GM13977 (cell line): ENCODE data around the gene CXCR5.

Source experiments
- DNase-seq: peaks from one replicate; pipeline ENCODE4 v3.0.0; 2012; ENCODE audit warnings: low spot score
- in situ Hi-C: fragments of 300-500 bp; cut with MboI; formaldehyde crosslinking; loops from one replicate; pipeline ENCODE4 v1.12.0; 2022; ENCODE audit warnings: low sequenced_read_pairs, low pct_unique_long_range_greater_than_20kb, mixed read lengths, inconsistent platforms; ENCODE audit not compliant: unreplicated experiment
- TF ChIP-seq, protein P1 (sequence below): IDR thresholded peaks from 2 replicates; pipeline ENCODE4 v1.5.1; 2012; ENCODE audit warnings: mild to moderate bottlenecking, control low read depth; ENCODE audit not compliant: insufficient read depth; ENCODE audit errors: extremely low read depth, missing control alignments

CXCR5 gene

GRCh38 chr11:118907051-118908042 lies 23.7 kb downstream of the CXCR5 start:
- TF ChIP-seq, protein P1, sequence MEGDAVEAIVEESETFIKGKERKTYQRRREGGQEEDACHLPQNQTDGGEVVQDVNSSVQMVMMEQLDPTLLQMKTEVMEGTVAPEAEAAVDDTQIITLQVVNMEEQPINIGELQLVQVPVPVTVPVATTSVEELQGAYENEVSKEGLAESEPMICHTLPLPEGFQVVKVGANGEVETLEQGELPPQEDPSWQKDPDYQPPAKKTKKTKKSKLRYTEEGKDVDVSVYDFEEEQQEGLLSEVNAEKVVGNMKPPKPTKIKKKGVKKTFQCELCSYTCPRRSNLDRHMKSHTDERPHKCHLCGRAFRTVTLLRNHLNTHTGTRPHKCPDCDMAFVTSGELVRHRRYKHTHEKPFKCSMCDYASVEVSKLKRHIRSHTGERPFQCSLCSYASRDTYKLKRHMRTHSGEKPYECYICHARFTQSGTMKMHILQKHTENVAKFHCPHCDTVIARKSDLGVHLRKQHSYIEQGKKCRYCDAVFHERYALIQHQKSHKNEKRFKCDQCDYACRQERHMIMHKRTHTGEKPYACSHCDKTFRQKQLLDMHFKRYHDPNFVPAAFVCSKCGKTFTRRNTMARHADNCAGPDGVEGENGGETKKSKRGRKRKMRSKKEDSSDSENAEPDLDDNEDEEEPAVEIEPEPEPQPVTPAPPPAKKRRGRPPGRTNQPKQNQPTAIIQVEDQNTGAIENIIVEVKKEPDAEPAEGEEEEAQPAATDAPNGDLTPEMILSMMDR, result peak; percentile 93
- DNase-seq, result peak; percentile 90
- in situ Hi-C loops, result no loop called here

- TF ChIP-seq, protein P1, result no peak
- DNase-seq, result no peak
- in situ Hi-C loops, result no loop called here
These were observed 24.6 kb downstream of the CXCR5 start for GRCh38 chr11:118908264-118908663.

GRCh38 chr11:118908901-118909618 lies 25.4 kb downstream of the CXCR5 start:
- no peak for DNase-seq
- TF ChIP-seq, protein P1, result no peak
- in situ Hi-C loops, result no loop called here

DNA sequence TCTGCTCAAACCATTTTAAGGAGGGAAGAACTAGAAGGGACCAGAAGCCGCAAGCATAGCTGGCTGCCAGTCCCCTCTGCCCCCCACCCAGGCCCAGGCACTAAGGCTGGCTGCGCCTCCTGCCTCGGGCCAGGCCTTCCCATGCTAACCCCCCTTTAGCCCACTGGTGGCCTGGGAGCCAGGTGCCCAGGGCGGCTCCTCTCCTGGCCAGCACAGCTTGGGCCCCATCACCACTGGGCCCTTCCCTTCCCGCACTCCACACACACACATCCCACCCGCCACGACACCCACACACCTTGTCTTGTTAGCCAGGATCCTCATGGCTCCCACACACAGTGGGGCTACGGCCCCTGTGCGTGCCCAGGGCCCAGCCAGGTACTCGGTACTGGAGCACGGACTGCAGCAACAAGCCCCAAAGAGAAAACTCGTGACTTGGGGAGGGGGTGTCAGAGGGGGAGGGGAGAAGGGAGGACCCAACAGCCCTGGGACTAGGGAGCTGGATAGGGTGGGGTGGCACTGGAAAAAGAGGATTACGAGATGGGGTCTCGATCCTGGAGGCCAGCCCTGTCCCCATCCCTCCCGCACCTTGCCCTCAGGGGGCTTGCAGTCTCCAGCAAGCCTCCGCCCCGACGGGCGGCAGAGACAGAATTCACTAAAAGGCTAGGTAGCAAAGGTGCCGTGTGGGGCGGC lies 26.1 kb downstream of the CXCR5 start:
- DNase-seq, result no peak

GRCh38 chr11:118910309-118911112 lies 26.8 kb downstream of the CXCR5 start:
- DNase-seq, result no peak
- in situ Hi-C loops, result no loop called here
- TF ChIP-seq, protein P1, result no peak

More for the DNA sequence above, 26.1 kb downstream of the CXCR5 start:
- TF ChIP-seq, protein P1, result no peak
- in situ Hi-C loops, result no loop called here
